CD4-positive, alpha-beta memory T cell (primary cell): ENCODE measurements around the gene THYN1. TPM values are rescaled to one million over a fixed set of nuclear protein-coding genes. Genes with fewer than 3 reads are reported as not detected.

Experiments used
- CTCF ChIA-PET: fragments of 350-600 bp; sonication (Branson Sonifier 250); formaldehyde crosslinking; loops from one replicate; lab custom pipeline; 2021; ENCODE audit warnings: inconsistent platforms; ENCODE audit not compliant: partially characterized antibody; lab: Charles Lee
- POLR2A ChIA-PET: fragments of 350-600 bp; sonication (Branson Sonifier 250); formaldehyde crosslinking; loops from one replicate; lab custom pipeline; 2021; ENCODE audit not compliant: partially characterized antibody; lab: Charles Lee
- DNase-seq, 5 donors: peaks; one replicate each; pipeline versions ENCODE4 v3.0.0 to v3.0.0-alpha.2; 2020 to 2022; ENCODE audit warnings: mixed read lengths in 1 of 5
- H3K27ac ChIP-seq: one replicate; pipeline ENCODE4 v1.7.0; 2013; ENCODE audit warnings: low read depth, low read length
- H3K27me3 ChIP-seq: 2 replicates; pipeline ENCODE4 v1.7.0; 2013; ENCODE audit warnings: mild to moderate bottlenecking, low read length, moderate library complexity; ENCODE audit not compliant: insufficient read depth
- H3K36me3 ChIP-seq: 2 replicates; pipeline ENCODE4 v1.7.0; 2013; ENCODE audit warnings: mild to moderate bottlenecking, low read length, moderate library complexity; ENCODE audit not compliant: insufficient read depth
- H3K4me1 ChIP-seq: 2 replicates; pipeline ENCODE4 v1.7.0; 2013; ENCODE audit warnings: mild to moderate bottlenecking, low read length, moderate library complexity; ENCODE audit not compliant: insufficient read depth
- H3K4me3 ChIP-seq, 2 donors: one replicate each; pipeline ENCODE4 v1.7.0; 2013; ENCODE audit warnings: low read length in 2 of 2, mild to moderate bottlenecking in 1 of 2
- H3K9me3 ChIP-seq, 2 donors: one replicate each; pipeline ENCODE4 v1.7.0; 2013; ENCODE audit warnings: low read length in 2 of 2, control low read depth in 1 of 2; ENCODE audit not compliant: control insufficient read depth in 1 of 2
- H3K27ac Mint-ChIP-seq, 7 donors: one replicate each; pipeline ENCODE4 v1.8.0; 2020 to 2021; ENCODE audit warnings: mixed read lengths in 7 of 7, mild to moderate bottlenecking in 6 of 7, inconsistent platforms in 3 of 7, moderate library complexity in 3 of 7
- H3K27me3 Mint-ChIP-seq, 2 donors: one replicate each; pipeline ENCODE4 v1.8.0; 2020 to 2021; ENCODE audit warnings: mixed read lengths in 2 of 2
- H3K36me3 Mint-ChIP-seq, 2 donors: one replicate each; pipeline ENCODE4 v1.8.0; 2020 to 2021; ENCODE audit warnings: mixed read lengths in 2 of 2, inconsistent platforms in 1 of 2, mild to moderate bottlenecking in 1 of 2
- H3K4me1 Mint-ChIP-seq, 4 donors: one replicate each; pipeline ENCODE4 v1.8.0; 2020 to 2021; ENCODE audit warnings: mixed read lengths in 4 of 4, mild to moderate bottlenecking in 1 of 4
- H3K4me3 Mint-ChIP-seq, 8 donors: one replicate each; pipeline ENCODE4 v1.8.0; 2020 to 2021; ENCODE audit warnings: mixed read lengths in 8 of 8, mild to moderate bottlenecking in 7 of 8, moderate library complexity in 6 of 8, inconsistent platforms in 3 of 8
- H3K9me3 Mint-ChIP-seq, 8 donors: one replicate each; pipeline ENCODE4 v1.8.0; 2020 to 2021; ENCODE audit warnings: mixed read lengths in 8 of 8, mild to moderate bottlenecking in 5 of 8, inconsistent platforms in 3 of 8, moderate library complexity in 1 of 8
- intact Hi-C: fragments of 100-400 bp; cut with micrococcal nuclease; formaldehyde crosslinking; loops from one replicate; pipeline ENCODE4 v1.15.1; 2023
- polyA plus RNA-seq, 2 donors: library from polyadenylated mRNA; unstranded; fragments of 300-500 nt; fragmentation: Illumina TruSeq; gene quantifications; one replicate each; pipeline ENCODE4 v1.2.3, GENCODE V29; 2021
- total RNA-seq, 2 experiments: library from RNA; stranded (reverse); gene quantifications; one replicate each; pipeline ENCODE4 v1.2.3, GENCODE V29; 2021

THYN1 gene
- total and polyA plus RNA-seq, 4 experiments from 2014 or later: 59.3 to 163 (median 94.5) TPM

DNA sequence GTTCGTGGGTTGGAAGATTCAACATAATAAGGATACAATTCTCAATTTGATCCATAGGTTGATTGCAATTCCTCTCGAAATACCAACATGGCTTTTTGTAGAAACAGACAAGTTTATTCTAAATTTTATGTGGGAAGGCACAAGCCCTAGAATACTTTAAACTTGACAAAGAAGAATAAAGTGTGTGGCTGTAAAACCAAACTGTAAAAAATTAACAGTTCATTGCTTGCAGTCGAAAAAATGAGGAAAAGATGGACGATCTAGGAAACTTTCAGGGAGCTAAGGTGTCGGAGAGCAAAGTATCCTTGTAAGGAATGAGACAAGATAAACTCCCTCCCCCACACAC is 22.0 kb upstream of the THYN1 start:
- H3K27ac ChIP-seq: peak overlapping the region; percentile 61
- H3K36me3 Mint-ChIP-seq: peaks cover 0 to 14% of the 10 kb centered on the region in 2 donors
- no peaks in the 10 kb centered on the region for H3K27me3 ChIP-seq
- intact Hi-C loops: no loop called here
- ChIA-PET POLR2A (interaction anchor here (1.4 to 6.5 kb wide), 5 partner anchors 13 to 241 kb away, joined by 3 to 62 read pairs (median 17); partner anchors contain the start of genes ACAD8, NCAPD3, THYN1 and VPS26B), CTCF (interaction anchor here (1.0 to 10.5 kb wide), 7 partner anchors 12 to 104 kb away, joined by 4 to 119 read pairs (median 7); partner anchors contain the start of genes NCAPD3 and VPS26B)
- no peaks in the 10 kb centered on the region for H3K9me3 ChIP-seq
- H3K4me3 Mint-ChIP-seq: peak overlapping the region; percentile 93 to 98 (median 96)
- no peaks in the 10 kb centered on the region for H3K36me3 ChIP-seq
- no peaks in the 10 kb centered on the region for H3K9me3 Mint-ChIP-seq
- H3K4me1 Mint-ChIP-seq: peaks cover 29 to 63% (median 47%) of the 10 kb centered on the region in 4 donors
- no peaks in the 10 kb centered on the region for H3K27me3 Mint-ChIP-seq
- peak overlapping the region; percentile 82 to 95 (median 91) for H3K27ac Mint-ChIP-seq
- DNase-seq: no peak
- H3K4me1 ChIP-seq: peaks cover 43% of the 10 kb centered on the region
- peak overlapping the region; percentile 85 to 87 for H3K4me3 ChIP-seq

DNA sequence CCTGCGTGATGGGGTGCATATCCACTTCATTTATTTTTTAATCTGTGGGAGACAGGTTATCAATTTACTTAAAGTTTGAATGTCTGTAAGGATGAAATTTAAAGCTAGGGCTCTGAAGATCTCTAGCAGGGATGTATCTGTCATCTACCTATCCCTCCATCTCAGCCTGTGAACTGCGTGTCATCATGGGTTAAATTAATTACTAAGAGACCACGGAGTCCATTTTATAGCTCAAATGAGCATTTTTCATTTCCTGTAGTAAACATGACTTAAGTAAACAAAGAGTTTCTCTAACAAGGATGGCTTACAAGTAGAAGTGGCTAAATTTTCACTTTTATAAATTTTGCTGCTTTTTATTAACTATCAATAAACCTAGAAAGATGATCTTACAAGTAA is 20.2 kb upstream of the THYN1 start:
- no peaks in the 10 kb centered on the region for H3K9me3 Mint-ChIP-seq
- H3K4me1 Mint-ChIP-seq: peaks cover 30 to 70% (median 52%) of the 10 kb centered on the region in 4 donors
- peak overlapping the region in 2 of 8 donors; percentile 10 to 23 for H3K4me3 Mint-ChIP-seq
- Histone ChIP-seq H3K36me3 (no peaks in the 10 kb centered on the region), H3K27me3 (no peaks in the 10 kb centered on the region), H3K27ac (no peak overlapping the region), H3K9me3 (no peaks in the 10 kb centered on the region), H3K4me1 (peaks cover 49% of the 10 kb centered on the region), H3K4me3 (no peak overlapping the region)
- no peak overlapping the region for H3K27ac Mint-ChIP-seq
- no peak for DNase-seq
- H3K27me3 Mint-ChIP-seq: no peaks in the 10 kb centered on the region
- H3K36me3 Mint-ChIP-seq: peaks cover 0 to 14% of the 10 kb centered on the region in 2 donors
- ChIA-PET POLR2A (interaction anchor here (0.6 to 6.5 kb wide), 7 partner anchors 11 to 326 kb away, joined by 3 to 62 read pairs (median 4); partner anchors contain the start of genes ACAD8, NCAPD3, THYN1 and VPS26B), CTCF (interaction anchor here (1.6 to 10.5 kb wide), 4 partner anchors 10 to 63 kb away, joined by 4 to 119 read pairs (median 5); partner anchors contain the start of gene NCAPD3)
- intact Hi-C loops: no loop called here

DNA sequence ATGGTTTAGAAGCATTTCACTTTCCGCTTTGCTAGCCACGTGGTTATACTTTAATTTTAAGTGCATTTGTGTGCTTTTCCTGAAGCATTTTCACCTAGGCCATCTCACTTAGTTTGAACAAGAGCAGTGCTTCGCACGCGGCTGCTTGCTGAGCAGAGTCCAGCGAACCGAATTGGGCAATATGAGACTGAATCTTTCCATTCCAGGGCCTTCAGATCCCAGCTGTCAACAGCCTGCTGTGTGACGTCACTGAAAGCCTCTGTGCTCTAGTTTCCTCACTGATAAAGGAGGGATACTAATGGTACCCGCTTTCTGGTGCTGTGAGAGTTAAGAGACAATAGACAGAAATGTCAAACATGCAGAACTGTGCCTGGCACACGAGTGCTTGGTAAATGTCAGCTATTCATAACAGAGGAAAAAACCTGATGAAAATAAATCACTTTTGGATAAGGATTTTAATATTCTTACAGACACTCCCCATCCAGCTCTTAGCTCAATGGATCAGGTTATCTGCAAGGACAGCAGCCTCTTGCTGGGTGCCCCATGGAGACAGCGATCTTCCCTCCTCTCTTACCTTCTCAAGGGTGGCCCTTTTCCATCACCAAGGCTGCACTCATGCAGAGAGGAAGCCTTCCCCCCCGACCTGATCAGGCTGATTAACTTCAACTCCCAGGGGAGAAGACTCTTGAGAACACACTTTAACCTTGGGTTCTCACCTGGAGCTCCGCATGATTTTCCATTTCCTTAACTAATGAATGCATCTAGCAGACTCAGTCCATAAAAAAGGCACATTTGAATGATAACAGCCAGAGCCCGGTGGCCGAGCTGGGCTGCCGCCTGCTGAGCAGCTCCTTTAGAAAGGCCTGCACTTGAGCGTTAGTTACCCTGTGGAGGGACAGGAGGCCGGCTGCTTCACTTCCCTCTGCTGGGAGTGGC is 19.5 kb upstream of the THYN1 start:
- Histone ChIP-seq H3K4me1 (peaks cover 49% of the 10 kb centered on the region), H3K36me3 (no peaks in the 10 kb centered on the region), H3K9me3 (no peaks in the 10 kb centered on the region), H3K27ac (no peak overlapping the region), H3K27me3 (no peaks in the 10 kb centered on the region), H3K4me3 (no peak overlapping the region)
- Mint-ChIP-seq H3K27ac (peak overlapping the region in 4 of 7 donors; percentile 25 to 78 (median 44)), H3K27me3 (no peaks in the 10 kb centered on the region), H3K4me3 (peak overlapping the region in 2 of 8 donors; percentile 13 to 34), H3K9me3 (no peaks in the 10 kb centered on the region), H3K4me1 (peaks cover 30 to 71% (median 53%) of the 10 kb centered on the region in 4 donors), H3K36me3 (peaks cover 0 to 14% of the 10 kb centered on the region in 2 donors)
- intact Hi-C loops: no loop called here
- CTCF ChIA-PET: interaction anchor here (1.6 to 10.5 kb wide), 4 partner anchors 10 to 62 kb away, joined by 4 to 119 read pairs (median 5); partner anchors contain the start of gene NCAPD3
- POLR2A ChIA-PET: interaction anchor here (0.9 to 6.5 kb wide), 6 partner anchors 10 to 325 kb away, joined by 3 to 62 read pairs (median 6); partner anchors contain the start of genes ACAD8, NCAPD3, THYN1 and VPS26B
- DNase-seq: no peak

DNA sequence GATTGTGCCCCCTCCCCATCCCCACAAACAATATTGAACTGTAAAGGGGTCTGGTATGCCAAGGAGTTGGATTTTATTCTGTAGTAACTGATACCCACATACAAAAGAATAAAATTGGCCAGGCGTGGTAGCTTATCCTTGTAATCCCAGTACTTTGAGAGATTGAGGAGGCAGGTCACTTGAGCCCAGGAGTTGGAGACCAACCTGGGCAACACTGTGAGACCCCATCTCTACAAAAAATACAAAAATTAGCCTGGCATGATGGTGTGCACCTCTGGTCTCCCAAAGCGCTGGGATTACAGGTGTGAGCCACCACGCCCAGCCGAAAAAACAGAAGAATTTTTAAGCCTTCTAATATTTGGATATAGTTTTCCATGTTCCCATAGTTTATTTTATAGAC is 18.8 kb upstream of the THYN1 start:
- no peaks in the 10 kb centered on the region for H3K36me3 ChIP-seq
- H3K4me3 ChIP-seq: no peak overlapping the region
- no peaks in the 10 kb centered on the region for H3K27me3 Mint-ChIP-seq
- peaks cover 0 to 14% of the 10 kb centered on the region in 2 donors for H3K36me3 Mint-ChIP-seq
- POLR2A ChIA-PET: interaction anchor here (1.3 to 2.1 kb wide), 2 partner anchors 9 to 18 kb away, joined by 4 to 8 read pairs; partner anchors contain the start of genes ACAD8 and THYN1
- CTCF ChIA-PET: interaction anchor here (10.5 kb wide), 1 partner anchor 9 kb away, joined by 119 read pairs; no protein-coding TSS in a partner anchor
- DNase-seq: no peak
- H3K4me1 ChIP-seq: peaks cover 49% of the 10 kb centered on the region
- no peaks in the 10 kb centered on the region for H3K9me3 Mint-ChIP-seq
- no peaks in the 10 kb centered on the region for H3K9me3 ChIP-seq
- no peaks in the 10 kb centered on the region for H3K27me3 ChIP-seq
- intact Hi-C loops: no loop called here
- H3K4me3 Mint-ChIP-seq: no peak overlapping the region
- H3K27ac Mint-ChIP-seq: no peak overlapping the region
- H3K27ac ChIP-seq: no peak overlapping the region
- peaks cover 28 to 71% (median 49%) of the 10 kb centered on the region in 4 donors for H3K4me1 Mint-ChIP-seq

DNA sequence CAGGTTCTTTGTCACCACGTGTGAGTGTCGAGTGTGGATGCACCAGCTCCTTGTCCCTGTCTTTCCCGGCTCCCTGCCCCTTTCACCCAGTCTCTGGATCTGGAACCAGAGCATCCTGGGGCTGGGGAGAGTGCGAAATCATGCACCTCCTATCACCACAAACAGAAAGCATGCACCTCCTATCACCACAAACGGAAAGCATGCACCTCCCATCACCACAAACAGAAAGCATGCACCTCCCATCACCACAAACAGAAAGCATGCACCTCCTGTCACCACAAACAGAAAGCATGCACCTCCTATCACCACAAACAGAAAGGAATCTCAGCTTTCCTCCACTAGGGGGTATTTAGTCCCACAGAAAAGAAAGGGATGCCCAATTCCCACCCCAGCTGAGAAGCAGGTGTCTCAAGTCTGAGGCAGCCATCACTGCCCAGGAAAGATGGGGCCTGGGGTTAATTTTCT is 17.1 kb upstream of the THYN1 start:
- H3K9me3 Mint-ChIP-seq: no peaks in the 10 kb centered on the region
- peaks cover under 1 to 5% of the 10 kb centered on the region in 2 donors for H3K36me3 Mint-ChIP-seq
- ChIA-PET CTCF (interaction anchor here (10.5 kb wide), 1 partner anchor 7 kb away, joined by 119 read pairs; no protein-coding TSS in a partner anchor), POLR2A (interaction anchor here (0.7 to 1.7 kb wide), 3 partner anchors 17 to 342 kb away, joined by 3 to 8 read pairs (median 3); partner anchors contain the start of genes ACAD8, NCAPD3 and VPS26B)
- intact Hi-C loops: no loop called here
- H3K27me3 Mint-ChIP-seq: no peaks in the 10 kb centered on the region
- H3K27me3 ChIP-seq: no peaks in the 10 kb centered on the region
- H3K4me3 Mint-ChIP-seq: peak overlapping the region in 7 of 8 donors; percentile 37 to 78 (median 69)
- no peak overlapping the region for H3K27ac ChIP-seq
- peaks cover 28 to 61% (median 44%) of the 10 kb centered on the region in 4 donors for H3K4me1 Mint-ChIP-seq
- peak; percentile 40 to 53 (median 46) for DNase-seq
- H3K36me3 ChIP-seq: no peaks in the 10 kb centered on the region
- peaks cover 48% of the 10 kb centered on the region for H3K4me1 ChIP-seq
- peak overlapping the region in 1 of 2 donors; percentile 29 for H3K4me3 ChIP-seq
- H3K27ac Mint-ChIP-seq: peak overlapping the region in 6 of 7 donors; percentile 26 to 72 (median 64)
- no peaks in the 10 kb centered on the region for H3K9me3 ChIP-seq

DNA sequence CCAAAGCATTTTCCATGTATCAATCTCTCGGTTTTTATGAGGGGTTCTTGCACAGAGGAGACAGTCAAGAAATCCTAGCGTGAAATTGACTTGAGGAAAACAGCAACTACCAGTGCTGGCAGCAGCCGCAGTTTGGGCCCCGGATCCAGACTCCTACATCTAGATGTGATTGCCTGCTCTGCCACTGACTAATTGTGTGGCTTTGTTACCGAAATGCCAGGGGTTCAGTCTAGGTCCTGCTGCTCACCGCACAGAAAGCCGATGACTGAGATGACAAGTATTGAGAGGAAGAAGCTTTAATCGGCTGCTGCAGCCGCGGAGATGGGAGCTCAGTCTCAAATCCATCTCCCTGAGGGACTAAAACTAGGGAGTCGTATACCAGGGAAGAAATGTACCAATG is 14.8 kb upstream of the THYN1 start:
- H3K27ac ChIP-seq: no peak overlapping the region
- POLR2A ChIA-PET: no interaction called here
- Mint-ChIP-seq H3K9me3 (no peaks in the 10 kb centered on the region), H3K27me3 (no peaks in the 10 kb centered on the region), H3K4me3 (no peak overlapping the region), H3K36me3 (peaks cover 7 to 8% of the 10 kb centered on the region in 2 donors), H3K27ac (peak overlapping the region in 3 of 7 donors; percentile 23 to 90 (median 55)), H3K4me1 (peaks cover 18 to 38% (median 26%) of the 10 kb centered on the region in 4 donors)
- H3K4me1 ChIP-seq: peaks cover 25% of the 10 kb centered on the region
- H3K9me3 ChIP-seq: no peaks in the 10 kb centered on the region
- H3K4me3 ChIP-seq: no peak overlapping the region
- CTCF ChIA-PET: interaction anchor here (1.7 kb wide), 1 partner anchor 11 kb away, joined by 6 read pairs; no protein-coding TSS in a partner anchor
- DNase-seq: no peak
- intact Hi-C loops: no loop called here
- H3K27me3 ChIP-seq: no peaks in the 10 kb centered on the region
- H3K36me3 ChIP-seq: no peaks in the 10 kb centered on the region
